SKM-1 treated with dmso at 0.1 percent for 144 hours (cell line): ENCODE results near the gene RAD9A.

Source experiments
- DNase-seq: peaks from one replicate; lab custom pipeline; 2025; ENCODE audit not compliant: unreplicated experiment; lab: John Stamatoyannopoulos, UW

RAD9A gene

GRCh38 chr11:67437809-67438157 is 46.0 kb downstream of the RAD9A start:
- no peak for DNase-seq

- DNase-seq: no peak
These were observed 46.5 kb downstream of the RAD9A start for GRCh38 chr11:67438158-67438902.

DNA sequence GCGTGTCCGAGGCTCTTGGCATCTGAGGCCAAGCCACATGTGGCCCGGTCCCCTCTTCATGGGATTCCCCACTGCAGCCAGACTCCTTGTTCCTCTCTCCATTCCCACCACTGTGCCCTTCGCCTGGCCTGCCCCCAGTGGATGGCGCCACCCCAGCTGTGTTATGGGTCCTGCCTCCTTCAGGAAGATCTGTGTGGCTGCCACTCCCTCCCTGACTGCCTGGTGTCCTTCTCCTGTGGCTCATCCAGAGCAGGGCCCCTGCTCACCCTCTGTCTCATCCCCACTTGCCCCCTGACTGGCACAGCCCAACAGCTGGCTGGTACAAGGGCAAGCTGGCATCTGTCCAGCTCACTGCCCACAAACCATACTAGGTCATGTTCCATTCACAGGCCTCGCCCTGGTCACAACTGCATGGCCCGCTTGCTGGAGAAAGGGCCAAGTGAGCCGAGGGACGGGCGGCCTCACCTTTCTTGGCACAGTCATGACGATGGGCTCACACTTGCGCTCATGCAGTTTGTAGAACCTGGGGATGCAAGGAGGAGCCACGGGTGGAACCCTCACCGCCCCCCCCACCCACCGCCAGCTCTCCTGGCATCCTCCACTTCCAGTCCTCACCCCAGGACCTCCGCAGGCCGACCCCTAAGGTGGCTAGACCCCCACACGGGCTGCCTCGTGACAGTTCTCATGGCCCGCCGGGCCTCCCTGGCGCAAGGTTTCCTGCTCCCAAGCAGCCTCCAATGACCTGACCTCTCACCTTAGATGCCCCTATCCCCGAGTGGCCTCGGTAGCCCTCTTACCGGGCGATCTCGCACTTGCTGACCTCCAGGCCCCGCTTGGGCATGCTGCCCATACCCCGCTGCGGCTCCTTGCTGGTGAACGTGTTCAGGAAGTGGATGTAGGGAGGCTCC is 47.8 kb downstream of the RAD9A start:
- DNase-seq: no peak

DNA sequence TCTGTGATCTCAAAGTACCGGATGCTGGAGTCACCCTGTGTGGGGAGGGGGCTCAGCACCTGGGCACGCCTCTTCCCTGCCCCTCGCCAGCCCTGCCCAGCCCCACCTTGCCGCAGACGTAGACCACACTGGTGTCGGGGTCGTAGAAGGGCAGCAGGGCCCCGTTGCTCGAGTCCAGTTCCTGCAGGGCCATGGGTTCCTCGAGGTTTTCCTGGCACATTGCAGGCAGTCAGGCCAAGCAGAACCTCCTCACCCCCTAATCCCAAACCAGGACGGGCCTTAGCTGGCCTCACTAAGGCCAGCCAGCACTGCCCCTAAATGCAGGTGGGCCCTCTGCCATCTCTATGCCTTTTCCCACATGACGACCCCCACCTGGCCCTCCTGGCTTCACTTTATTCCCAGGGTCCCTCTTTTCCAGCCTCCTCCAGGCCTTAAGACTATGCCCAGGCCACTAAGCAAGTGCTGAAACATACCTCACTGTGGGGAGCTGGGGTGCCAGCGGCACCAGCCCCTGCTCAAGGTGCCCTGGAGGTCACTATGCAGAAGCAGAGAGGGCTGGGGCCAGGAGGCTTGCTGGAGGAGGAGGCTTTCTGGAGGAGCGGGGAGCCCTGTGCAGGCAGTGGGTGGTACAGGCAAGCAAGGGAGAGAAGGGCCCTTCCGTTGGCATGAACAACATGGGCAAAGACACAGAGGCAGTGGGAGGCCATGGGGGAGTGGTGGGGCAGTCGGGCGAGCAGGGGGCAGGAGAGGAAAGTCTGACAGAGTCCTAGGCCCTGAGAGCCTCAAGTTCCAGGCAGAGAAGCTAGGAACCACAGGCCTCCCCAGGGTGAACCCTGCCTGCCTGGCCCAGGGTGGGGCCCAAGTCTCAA is 48.7 kb downstream of the RAD9A start:
- DNase-seq: no peak

GRCh38 chr11:67441098-67441563 is 49.3 kb downstream of the RAD9A start:
- no peak for DNase-seq

- no peak for DNase-seq
These were observed 50.1 kb downstream of the RAD9A start for GRCh38 chr11:67441731-67442351.

DNA sequence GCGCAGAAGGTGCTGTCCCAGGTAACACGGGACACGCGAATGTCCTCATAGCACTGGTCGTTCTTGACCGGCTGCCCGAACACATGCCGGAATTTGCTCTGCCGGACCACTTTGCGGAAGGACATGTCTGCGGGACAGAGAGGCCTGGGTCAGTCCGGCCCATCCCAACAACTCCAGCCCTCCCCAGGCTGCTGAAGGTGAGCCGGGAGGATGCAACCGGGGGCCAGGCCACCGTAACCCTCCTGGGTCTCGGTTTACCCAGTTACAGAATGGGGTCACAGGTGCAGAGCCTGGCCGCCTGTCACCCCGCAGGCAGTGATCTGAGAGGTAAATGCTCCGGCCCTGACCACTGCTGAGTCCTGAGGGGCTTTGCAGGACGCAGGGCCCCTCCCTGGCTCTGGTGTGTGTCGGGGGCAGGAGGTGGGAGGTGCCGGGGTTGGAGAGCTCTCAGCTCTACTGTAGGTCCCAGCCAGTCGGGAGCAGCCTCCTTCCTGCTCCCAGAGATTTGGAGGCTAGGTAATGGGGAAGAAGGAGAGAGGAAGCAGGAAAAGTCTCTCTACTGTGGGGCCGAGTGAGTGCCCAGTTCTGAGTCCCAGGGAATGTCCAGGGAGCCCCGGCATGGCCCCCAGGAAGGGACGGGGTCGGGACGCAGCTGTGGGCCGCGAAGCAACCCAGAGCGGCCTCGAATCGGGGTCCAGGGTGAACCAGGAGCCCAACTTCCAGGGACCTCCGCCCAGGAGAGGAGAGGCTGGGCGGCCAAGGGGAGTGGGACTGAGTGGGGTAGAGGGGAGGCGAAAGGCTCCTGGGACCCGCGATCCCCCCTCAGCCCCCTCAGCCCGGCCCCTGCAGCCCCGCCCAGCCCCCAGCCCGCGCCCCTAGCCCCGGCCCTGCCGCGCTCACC is 51.0 kb downstream of the RAD9A start:
- DNase-seq: no peak

DNA sequence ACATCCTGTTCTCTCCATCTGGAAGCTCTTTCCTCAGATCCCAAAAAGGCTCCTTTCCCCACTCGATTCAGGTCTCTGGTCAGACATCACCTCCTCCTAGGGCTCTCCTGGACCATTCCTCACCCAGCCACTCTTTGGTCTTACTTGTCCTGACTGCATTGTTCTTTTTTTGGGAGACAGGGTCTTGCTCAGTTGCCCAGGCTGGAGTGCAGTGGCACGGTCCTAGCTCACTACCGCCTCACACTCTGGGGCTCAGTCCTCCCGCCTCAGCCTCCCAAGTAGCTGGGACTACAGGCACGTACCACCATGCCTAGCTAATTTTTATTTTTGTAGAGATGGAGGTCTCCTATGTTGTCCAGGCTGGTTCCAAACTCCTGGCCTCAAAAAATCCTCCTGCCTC is 53.7 kb downstream of the RAD9A start:
- no peak for DNase-seq
